ENCODE data around the gene TNS4.

- TF ChIP-seq, protein P1, sequence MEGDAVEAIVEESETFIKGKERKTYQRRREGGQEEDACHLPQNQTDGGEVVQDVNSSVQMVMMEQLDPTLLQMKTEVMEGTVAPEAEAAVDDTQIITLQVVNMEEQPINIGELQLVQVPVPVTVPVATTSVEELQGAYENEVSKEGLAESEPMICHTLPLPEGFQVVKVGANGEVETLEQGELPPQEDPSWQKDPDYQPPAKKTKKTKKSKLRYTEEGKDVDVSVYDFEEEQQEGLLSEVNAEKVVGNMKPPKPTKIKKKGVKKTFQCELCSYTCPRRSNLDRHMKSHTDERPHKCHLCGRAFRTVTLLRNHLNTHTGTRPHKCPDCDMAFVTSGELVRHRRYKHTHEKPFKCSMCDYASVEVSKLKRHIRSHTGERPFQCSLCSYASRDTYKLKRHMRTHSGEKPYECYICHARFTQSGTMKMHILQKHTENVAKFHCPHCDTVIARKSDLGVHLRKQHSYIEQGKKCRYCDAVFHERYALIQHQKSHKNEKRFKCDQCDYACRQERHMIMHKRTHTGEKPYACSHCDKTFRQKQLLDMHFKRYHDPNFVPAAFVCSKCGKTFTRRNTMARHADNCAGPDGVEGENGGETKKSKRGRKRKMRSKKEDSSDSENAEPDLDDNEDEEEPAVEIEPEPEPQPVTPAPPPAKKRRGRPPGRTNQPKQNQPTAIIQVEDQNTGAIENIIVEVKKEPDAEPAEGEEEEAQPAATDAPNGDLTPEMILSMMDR (IDR thresholded peaks at IDR 0.05), result no peak
- no peak for TF ChIP-seq POLR2A (IDR thresholded peaks at IDR 0.05)
These were observed 12.8 kb upstream of the TNS4 start for GRCh38 chr17:40514013-40514875.

All from lower leg skin (tissue), 3 donors.